ENCODE data around the gene ADAMTSL2.

- TF ChIP-seq, protein P1, sequence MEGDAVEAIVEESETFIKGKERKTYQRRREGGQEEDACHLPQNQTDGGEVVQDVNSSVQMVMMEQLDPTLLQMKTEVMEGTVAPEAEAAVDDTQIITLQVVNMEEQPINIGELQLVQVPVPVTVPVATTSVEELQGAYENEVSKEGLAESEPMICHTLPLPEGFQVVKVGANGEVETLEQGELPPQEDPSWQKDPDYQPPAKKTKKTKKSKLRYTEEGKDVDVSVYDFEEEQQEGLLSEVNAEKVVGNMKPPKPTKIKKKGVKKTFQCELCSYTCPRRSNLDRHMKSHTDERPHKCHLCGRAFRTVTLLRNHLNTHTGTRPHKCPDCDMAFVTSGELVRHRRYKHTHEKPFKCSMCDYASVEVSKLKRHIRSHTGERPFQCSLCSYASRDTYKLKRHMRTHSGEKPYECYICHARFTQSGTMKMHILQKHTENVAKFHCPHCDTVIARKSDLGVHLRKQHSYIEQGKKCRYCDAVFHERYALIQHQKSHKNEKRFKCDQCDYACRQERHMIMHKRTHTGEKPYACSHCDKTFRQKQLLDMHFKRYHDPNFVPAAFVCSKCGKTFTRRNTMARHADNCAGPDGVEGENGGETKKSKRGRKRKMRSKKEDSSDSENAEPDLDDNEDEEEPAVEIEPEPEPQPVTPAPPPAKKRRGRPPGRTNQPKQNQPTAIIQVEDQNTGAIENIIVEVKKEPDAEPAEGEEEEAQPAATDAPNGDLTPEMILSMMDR (IDR thresholded peaks at IDR 0.05 in 8 of 11, conservative IDR thresholded peaks at IDR 0.05 in 3 of 11) = no peak
- TF ChIP-seq POLR2AphosphoS5 (IDR thresholded peaks at IDR 0.05) (peak; percentile 27 to 77 (median 70)), POLR2A (IDR thresholded peaks at IDR 0.05) (no peak)
These were observed 42.2 kb upstream of the ADAMTSL2 start for GRCh38 chr9:133492061-133493021.

Measured in spleen (tissue), 7 donors.